Dedifferentiated amniotic fluid mesenchymal stem cell (primary cell): ENCODE data around the gene ATG7.

Experiments
- DNase-seq: peaks from one replicate; pipeline ENCODE4 v3.0.0-alpha.2; 2016; ENCODE audit errors: extremely low spot score

ATG7 gene

GRCh38 chr3:11534011-11534792 is 262.0 kb downstream of the ATG7 start:
- DNase-seq, result no peak

- no peak for DNase-seq
These were observed 262.6 kb downstream of the ATG7 start for GRCh38 chr3:11534793-11535101.

DNA sequence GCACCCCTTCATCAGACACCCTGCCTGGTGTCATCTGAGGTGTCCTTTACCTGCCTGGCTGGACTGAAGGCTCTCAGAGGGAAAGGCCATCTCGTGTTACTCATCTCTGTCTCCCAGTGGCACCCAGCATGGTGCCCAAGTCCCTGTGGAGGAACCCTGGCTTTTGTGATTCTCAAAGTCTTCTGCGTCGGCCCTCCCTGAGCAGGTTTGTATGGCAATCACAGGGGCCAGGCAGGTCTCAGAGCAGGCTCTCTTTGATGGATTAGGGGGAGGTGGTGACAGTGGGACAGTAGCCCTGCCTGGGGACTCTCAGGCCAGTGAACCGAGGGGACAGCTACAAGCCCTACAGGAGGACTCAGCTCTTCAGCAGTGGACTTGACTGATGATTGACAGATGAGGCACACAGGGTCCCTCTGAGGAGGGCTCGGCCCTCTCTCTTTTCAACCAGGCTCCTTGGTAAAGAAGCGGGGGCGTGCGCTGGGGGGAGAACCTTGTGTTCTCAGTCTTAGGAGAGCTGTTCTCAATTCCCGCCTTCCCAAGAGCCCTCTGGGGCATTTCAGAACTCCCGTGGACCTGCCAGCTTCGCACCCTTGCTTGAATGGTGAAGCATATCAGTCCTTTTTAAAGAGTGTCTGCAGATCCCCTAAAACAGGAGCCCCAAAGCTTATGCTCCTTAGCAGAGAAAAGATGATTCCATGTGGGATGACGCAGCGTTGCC is 263.2 kb downstream of the ATG7 start:
- DNase-seq, result no peak

GRCh38 chr3:11536132-11536935 is 264.1 kb downstream of the ATG7 start:
- DNase-seq, result no peak

- no peak for DNase-seq
These were observed 264.9 kb downstream of the ATG7 start for GRCh38 chr3:11536936-11537612.

- DNase-seq, result no peak
These were observed 266.4 kb downstream of the ATG7 start for GRCh38 chr3:11538581-11538980.

GRCh38 chr3:11539218-11539617 is 267.0 kb downstream of the ATG7 start:
- DNase-seq, result no peak

DNA sequence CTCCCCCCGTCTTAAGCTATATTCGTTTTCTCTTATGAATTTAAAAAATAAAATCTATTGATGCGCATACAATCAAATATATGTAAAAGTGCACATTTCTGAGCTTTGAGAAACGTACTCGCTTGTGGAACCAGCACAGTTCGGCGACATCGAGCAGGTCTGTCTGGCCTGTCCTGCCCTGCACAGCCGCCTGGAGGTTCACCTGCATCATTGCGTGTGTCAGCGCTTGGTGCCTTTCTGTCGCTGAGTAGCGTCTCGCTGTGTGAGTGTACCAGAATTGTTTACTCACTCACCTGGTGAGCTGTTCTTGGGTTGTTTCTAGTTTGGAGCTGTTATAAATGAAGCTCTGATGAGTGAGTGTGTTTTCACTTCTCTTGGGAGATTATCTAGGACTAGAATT is 267.5 kb downstream of the ATG7 start:
- no peak for DNase-seq

GRCh38 chr3:11541321-11542303 is 269.4 kb downstream of the ATG7 start:
- no peak for DNase-seq

DNA sequence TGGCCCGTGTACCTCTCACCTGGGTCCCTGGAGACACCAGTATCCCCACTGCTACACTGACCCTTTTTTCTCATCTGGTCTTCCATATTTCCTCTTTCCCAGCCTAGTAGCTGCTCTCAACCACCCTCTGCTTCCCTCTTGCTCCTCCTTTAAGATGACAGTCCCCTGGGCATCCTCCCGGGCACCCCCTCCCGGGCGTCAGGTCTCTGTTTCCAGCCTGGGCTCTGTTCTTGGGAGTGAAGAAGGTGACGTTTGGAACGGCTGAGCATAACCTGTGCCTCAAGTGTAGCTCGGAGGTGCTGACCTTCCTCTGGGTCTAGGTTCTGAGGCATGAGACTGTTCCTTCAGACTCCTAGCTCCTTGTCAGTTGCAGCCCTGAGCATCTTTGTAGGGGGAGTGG is 270.4 kb downstream of the ATG7 start:
- no peak for DNase-seq

GRCh38 chr3:11543141-11543947 is 271.1 kb downstream of the ATG7 start:
- DNase-seq, result no peak

- DNase-seq, result no peak
These were observed 271.8 kb downstream of the ATG7 start for GRCh38 chr3:11543948-11544387.

DNA sequence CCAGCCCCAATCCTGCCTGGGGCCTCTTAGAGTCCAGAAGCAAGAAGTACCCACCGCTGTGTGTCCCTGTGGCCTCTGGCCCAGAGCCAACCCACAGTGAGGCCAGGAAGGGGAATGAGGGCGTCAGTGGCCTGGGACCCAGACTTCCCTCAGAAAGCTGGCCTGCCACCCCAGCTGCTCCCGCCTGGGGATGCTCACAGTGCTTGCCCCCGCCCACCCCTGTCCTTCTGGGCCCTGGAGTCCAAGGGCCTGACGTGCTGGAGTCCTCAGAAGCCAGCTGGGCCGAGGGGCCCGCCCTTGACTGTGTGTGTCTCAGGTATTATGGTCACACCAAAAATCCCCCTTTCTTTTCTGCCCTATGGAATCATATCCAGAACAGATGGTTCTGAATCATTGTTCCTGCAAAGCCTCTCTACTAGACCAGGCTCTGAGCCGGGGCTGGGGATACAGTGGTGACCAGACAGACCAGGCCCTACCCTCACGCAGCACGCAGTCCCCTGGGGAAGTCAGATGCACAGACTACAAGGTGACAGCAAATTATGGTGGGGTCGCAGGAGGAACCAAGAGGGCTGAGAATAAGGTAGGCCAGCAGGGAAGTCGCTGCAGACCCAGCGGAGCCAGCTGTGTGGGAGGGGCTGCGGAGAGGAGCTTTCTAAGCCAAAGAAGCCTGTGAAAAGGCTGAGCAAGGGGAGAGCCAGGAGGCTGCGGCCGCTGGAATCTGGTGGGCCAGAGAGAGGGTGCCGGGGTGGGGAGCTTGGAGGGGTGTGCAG is 272.4 kb downstream of the ATG7 start:
- no peak for DNase-seq

- DNase-seq, result no peak
These were observed 273.1 kb downstream of the ATG7 start for GRCh38 chr3:11545186-11545851.

- DNase-seq, result no peak
These were observed 274.6 kb downstream of the ATG7 start for GRCh38 chr3:11546657-11547302.

GRCh38 chr3:11547498-11547897 is 275.3 kb downstream of the ATG7 start:
- DNase-seq, result no peak

GRCh38 chr3:11548721-11549131 is 276.5 kb downstream of the ATG7 start:
- no peak for DNase-seq

- no peak for DNase-seq
These were observed 277.5 kb downstream of the ATG7 start for GRCh38 chr3:11549580-11550140.
